HepG2 (cell line): ENCODE measurements around the gene ACAT2. TPM values are rescaled to one million over a fixed set of nuclear protein-coding genes. Genes with fewer than 3 reads are reported as not detected.

ENCODE experiments used
- AFF4 ChIP-seq: sonication (generic); formaldehyde crosslinking; IDR thresholded peaks from 2 replicates; pipeline ENCODE4 v1.4.0; 2020; ENCODE audit warnings: missing genetic modification reagents
- FOXA1 ChIP-seq, 2 experiments: fragments of 450-650 bp in 1 of 2; sonication (generic) in 1 of 2; formaldehyde crosslinking in 1 of 2; IDR thresholded peaks; 2 replicates each; pipeline versions ENCODE4 v1.4.0 to v1.6.1; 2016 to 2020; ENCODE audit warnings: missing genetic modification reagents in 1 of 2
- FOXK1 ChIP-seq: sonication (generic); formaldehyde crosslinking; IDR thresholded peaks from 2 replicates; pipeline ENCODE4 v1.4.0; 2020; ENCODE audit warnings: low read depth, missing genetic modification reagents, borderline replicate concordance
- HOXD1 ChIP-seq: sonication (generic); formaldehyde crosslinking; IDR thresholded peaks from 2 replicates; pipeline ENCODE4 v1.5.0; 2020; ENCODE audit warnings: missing genetic modification reagents
- ISX ChIP-seq: sonication (generic); formaldehyde crosslinking; conservative IDR thresholded peaks from 2 replicates; pipeline ENCODE4 v1.5.0; 2020; ENCODE audit warnings: missing genetic modification reagents
- PLRG1 ChIP-seq: fragments of 450-650 bp; conservative IDR thresholded peaks from 2 replicates; pipeline ENCODE4 v1.6.1; 2016
- REST ChIP-seq, 2 experiments: IDR thresholded peaks; 2 replicates each; pipeline ENCODE4 v1.6.1; 2011 to 2012; ENCODE audit warnings: low read length in 2 of 2, borderline replicate concordance in 1 of 2, low read depth in 1 of 2, mild to moderate bottlenecking in 1 of 2, moderate library complexity in 1 of 2
- SATB2 ChIP-seq: sonication (generic); formaldehyde crosslinking; IDR thresholded peaks from 2 replicates; pipeline ENCODE4 v1.5.0; 2020; ENCODE audit warnings: missing genetic modification reagents
- SRSF1 ChIP-seq: fragments of 200-400 bp; formaldehyde crosslinking; optimal IDR thresholded peaks from 2 replicates; pipeline ENCODE3; 2017; ENCODE audit warnings: mild to moderate bottlenecking, low read depth, low read length, moderate library complexity
- SRSF9 ChIP-seq: fragments of 200-400 bp; formaldehyde crosslinking; IDR thresholded peaks from 2 replicates; pipeline ENCODE4 v1.6.1; 2018; ENCODE audit warnings: borderline replicate concordance, mild to moderate bottlenecking, low read depth, low read length; ENCODE audit not compliant: insufficient read depth, poor library complexity, severe bottlenecking
- SRY ChIP-seq: sonication (generic); formaldehyde crosslinking; IDR thresholded peaks from 2 replicates; pipeline ENCODE4 v1.8.0; 2022; ENCODE audit warnings: mild to moderate bottlenecking, missing genetic modification reagents
- STAT5B ChIP-seq: sonication (generic); formaldehyde crosslinking; IDR thresholded peaks from 2 replicates; pipeline ENCODE4 v1.4.0; 2020; ENCODE audit warnings: missing genetic modification reagents
- YEATS4 ChIP-seq: sonication (generic); formaldehyde crosslinking; IDR thresholded peaks from 2 replicates; pipeline ENCODE4 v1.4.0; 2020; ENCODE audit warnings: missing genetic modification reagents, borderline replicate concordance
- ZBTB21 ChIP-seq: sonication (generic); formaldehyde crosslinking; IDR thresholded peaks from 2 replicates; pipeline ENCODE4 v1.4.0; 2020; ENCODE audit warnings: missing genetic modification reagents
- ZMYM3 ChIP-seq: sonication (generic); formaldehyde crosslinking; IDR thresholded peaks from 2 replicates; pipeline ENCODE4 v1.5.1; 2020; ENCODE audit warnings: mild to moderate bottlenecking, missing genetic modification reagents
- ZNF292 ChIP-seq: sonication (generic); formaldehyde crosslinking; IDR thresholded peaks from 2 replicates; pipeline ENCODE4 v1.8.1; 2022; ENCODE audit warnings: mild to moderate bottlenecking, low read depth, missing genetic modification reagents, borderline replicate concordance
- ZNF567 ChIP-seq: sonication (generic); formaldehyde crosslinking; IDR thresholded peaks from 2 replicates; pipeline ENCODE4 v1.8.1; 2023; ENCODE audit warnings: mild to moderate bottlenecking, missing genetic modification reagents, borderline replicate concordance
- ZNF652 ChIP-seq: IDR thresholded peaks from 2 replicates; pipeline ENCODE4 v1.6.1; 2016; ENCODE audit warnings: low read depth, borderline replicate concordance
- ZNF746 ChIP-seq: sonication (generic); formaldehyde crosslinking; IDR thresholded peaks from 2 replicates; pipeline ENCODE4 v1.8.0; 2022; ENCODE audit warnings: mild to moderate bottlenecking, missing genetic modification reagents
- polyA plus RNA-seq, 8 experiments: library from polyadenylated mRNA; depleted of rRNA in 3 of 8; stranded (reverse) in 7 of 8; unstranded in 1 of 8; fragments of >200 nt; fragmentation: Illumina TruSeq in 4 of 8; extraction: Trizol in 4 of 8; gene quantifications; 2 replicates each; pipeline versions ENCODE4 v1.2.1 to v1.2.3, GENCODE V29; 2011 to 2016; ENCODE audit warnings: low read depth in 4 of 8, missing spikeins in 1 of 8, mixed read lengths in 1 of 8; ENCODE audit not compliant: insufficient read depth in 1 of 8
- total RNA-seq, 5 experiments: library from RNA; depleted of rRNA; stranded (reverse); fragments of >200 nt; fragmentation: Illumina TruSeq; extraction: Trizol; gene quantifications; 2 replicates each; pipeline ENCODE4 v1.2.3, GENCODE V29; 2016; ENCODE audit warnings: low read depth in 1 of 5
- TF ChIP-seq, protein P1 (sequence below): sonication (generic); formaldehyde crosslinking; IDR thresholded peaks from 2 replicates; pipeline ENCODE4 v1.8.1; 2023; ENCODE audit warnings: mild to moderate bottlenecking, missing genetic modification reagents

Gene ACAT2
- total and polyA plus RNA-seq, 2 of the 13 experiments (the other 11 are each of a cell fraction or from before 2014, with no cell fraction given): 121 to 534 TPM

DNA sequence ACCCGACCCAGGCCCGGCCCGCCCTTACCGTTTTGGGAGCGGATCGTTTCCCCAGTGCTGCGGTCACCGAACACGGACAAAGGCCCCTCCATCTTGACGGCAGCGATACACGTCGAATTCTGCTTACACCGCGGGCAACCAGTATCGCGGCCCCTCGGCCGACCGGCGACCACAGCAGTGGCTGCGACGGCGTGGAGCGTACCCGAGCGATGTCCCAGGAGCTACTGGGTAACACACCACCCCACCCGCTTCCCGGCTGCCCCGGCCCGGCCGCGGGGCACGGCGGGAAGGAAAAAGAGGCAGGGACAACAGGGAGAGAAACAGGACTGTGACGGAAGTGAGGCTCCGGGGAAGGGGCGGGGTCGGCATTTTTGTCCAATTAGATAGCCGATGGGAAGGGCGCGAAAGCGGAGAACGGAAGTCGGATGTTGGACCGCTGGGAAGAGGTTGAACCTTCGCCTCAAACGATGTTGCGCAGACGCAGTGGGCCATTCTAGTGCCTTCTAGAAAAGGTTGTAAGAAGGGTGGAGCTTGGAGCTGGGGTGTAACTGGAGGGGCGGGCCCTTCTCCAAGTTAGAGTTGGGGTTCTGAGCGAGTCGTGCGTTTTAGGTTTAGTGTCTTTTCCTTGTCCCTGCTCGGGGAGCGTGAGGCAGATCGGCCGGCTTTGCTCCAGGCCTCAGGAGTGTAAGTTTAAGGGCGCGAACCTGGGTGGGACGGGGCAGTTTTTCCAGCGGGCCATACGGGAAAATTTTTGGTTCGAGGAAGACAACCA is 27.7 kb downstream of the ACAT2 start, which contains the start of gene TCP1 (continued):
- no peak for TF ChIP-seq FOXA1 (IDR thresholded peaks at IDR 0.05)
- peak; percentile 20; the same call in 1 of the 2 replicates for TF ChIP-seq FOXA1 (CRISPR knock-in tag; IDR thresholded peaks at IDR 0.05)
- TF ChIP-seq SATB2: 0 out of 2 replicates have a peak, but pooled peaks have one; percentile 23
- no peak for TF ChIP-seq STAT5B (CRISPR knock-in tag)
- TF ChIP-seq FOXK1 (CRISPR knock-in tag): peak; percentile 99
- TF ChIP-seq ZNF746 (CRISPR knock-in tag): no peak
- no peak for TF ChIP-seq ZNF567
- TF ChIP-seq SRY: peak; percentile 80; the same call in 1 of the 2 replicates
- TF ChIP-seq ZNF292 (CRISPR knock-in tag): peak; percentile 56; the same call in 1 of the 2 replicates
- TF ChIP-seq, protein P1, sequence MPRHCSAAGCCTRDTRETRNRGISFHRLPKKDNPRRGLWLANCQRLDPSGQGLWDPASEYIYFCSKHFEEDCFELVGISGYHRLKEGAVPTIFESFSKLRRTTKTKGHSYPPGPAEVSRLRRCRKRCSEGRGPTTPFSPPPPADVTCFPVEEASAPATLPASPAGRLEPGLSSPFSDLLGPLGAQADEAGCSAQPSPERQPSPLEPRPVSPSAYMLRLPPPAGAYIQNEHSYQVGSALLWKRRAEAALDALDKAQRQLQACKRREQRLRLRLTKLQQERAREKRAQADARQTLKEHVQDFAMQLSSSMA (CRISPR knock-in tag): peak; percentile 50
- no peak; the same call in none of the 2 replicates for TF ChIP-seq ZBTB21 (CRISPR knock-in tag)
- TF ChIP-seq HOXD1 (CRISPR knock-in tag): no peak
- no peak; the same call in 1 of the 2 replicates for TF ChIP-seq YEATS4 (CRISPR knock-in tag)
- TF ChIP-seq REST (IDR thresholded peaks at IDR 0.05; ENCODE audit: borderline replicate concordance in 1 of 2, low read depth in 1 of 2, low read length in 2 of 2): peak in 1 of 2 experiments; percentile 51; a peak in 1 of 4 replicates
- no peak for TF ChIP-seq PLRG1
- no peak for TF ChIP-seq SRSF9
- TF ChIP-seq ZNF652 (CRISPR knock-in tag): no peak
- no peak for TF ChIP-seq ZMYM3 (CRISPR knock-in tag)
- TF ChIP-seq SRSF1: peak; percentile 88
- peak; percentile 65; the same call in 1 of the 2 replicates for TF ChIP-seq AFF4 (CRISPR knock-in tag)
- TF ChIP-seq ISX (CRISPR knock-in tag): no peak
